Activated naive CD8-positive, alpha-beta T cell treated with anti-CD3 and anti-CD28 coated beads, Interleukin-2, amount 50 U/mL, for 16 hours (primary cell): ENCODE data around the gene ZNF799.
A peak's percentile ranks its signal among the peaks of the same experiment; 100 is the strongest.
"Not testable (repeated sequence)": the region's sequence is repeated elsewhere in the genome, so short reads cannot be mapped to it uniquely, and the experiment has no call there.

Experiments used
- DNase-seq: peaks from one replicate; pipeline ENCODE4 v3.0.0-alpha.2; 2020; ENCODE audit warnings: low read depth, low spot score

The ZNF799 gene

DNA sequence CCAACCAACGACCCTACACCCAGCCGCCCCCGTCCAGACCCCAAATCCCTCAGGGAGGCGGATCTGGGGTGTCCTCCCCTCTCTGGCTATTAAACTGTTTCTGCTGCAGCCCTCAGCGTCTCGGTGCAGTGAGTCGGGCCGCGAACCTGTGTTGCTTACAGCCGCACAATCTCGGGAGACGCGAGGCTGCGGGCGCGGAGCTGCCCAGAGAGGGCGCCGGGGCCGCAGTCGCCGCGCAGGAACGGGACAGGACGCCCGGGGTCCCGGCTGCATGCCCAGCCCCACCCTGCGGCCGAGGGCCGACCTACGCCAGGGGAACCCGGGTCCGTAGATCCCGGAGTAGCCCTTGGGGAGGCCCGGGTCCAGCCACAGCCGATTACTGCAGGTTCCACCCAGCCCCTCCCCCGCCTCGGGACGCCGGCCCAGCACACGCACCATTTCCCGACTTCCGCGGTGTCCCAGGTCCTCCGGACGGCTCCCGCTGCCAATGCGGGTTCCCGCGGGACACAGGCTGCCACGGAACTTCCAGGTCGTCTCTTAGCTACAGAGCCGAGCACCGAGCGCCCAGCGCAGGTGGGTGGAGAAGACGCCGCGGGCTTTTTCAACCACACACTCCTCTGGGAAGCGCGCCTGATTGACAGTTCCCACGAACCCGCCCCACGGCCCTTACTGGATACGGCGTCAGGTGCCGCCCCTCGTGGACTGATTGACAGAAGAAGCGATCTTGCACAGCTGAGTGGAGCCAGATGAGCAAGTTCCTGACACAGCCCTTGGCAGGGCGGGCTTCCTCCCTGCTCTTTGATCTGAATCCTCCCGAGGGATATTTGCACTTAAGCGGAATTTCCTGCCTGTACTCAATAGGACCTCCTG is at the start of gene ZNF799:
Gene ZNF799, minus strand, starts transcription at position 639 of the 870 bp plus-strand sequence. Its CDS starts 201 bp downstream, at position 438.
- DNase-seq, result peak; percentile 65

GRCh38 chr19:12450844-12451243 is 49.8 kb upstream of the ZNF799 start:
- DNase-seq, result no peak

- DNase-seq, result no peak
Observed at GRCh38 chr19:12448808-12449207, 47.7 kb upstream of the ZNF799 start.

DNA sequence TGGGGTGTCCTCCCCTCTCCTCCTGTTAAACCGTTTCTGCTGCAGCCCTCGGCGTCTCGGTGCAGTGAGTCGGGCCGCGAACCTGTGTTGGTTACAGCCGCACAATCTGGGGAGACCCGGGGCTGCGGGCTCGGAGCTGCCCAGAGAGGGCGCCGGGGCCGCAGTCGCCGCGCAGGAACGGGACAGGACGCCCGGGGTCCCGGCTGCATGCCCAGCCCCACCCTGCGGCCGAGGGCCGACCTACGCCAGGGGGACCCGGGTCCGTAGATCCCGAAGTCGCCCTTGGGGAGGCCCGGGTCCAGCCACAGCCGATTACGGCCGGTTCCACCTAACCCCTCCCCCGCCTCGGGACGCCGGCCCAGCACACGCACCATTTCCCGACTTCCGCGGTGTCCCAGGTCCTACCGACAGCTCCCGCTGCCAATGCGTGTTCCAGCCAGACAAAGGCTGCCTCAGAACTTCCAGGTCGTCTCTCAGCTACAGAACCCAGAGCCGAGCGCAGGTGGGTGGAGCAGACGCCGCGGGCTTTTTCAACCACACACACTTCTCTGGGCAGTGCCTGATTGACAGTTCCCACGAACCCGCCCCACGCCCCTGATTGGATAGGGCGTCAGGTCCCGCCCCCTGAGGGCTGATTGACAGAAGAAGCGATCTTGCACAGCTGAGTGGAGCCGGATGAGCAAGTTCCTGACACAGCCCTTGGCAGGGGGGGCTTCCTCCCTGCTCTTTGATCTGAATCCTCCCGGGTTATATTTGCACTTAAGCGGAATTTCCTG is 39.7 kb upstream of the ZNF799 start, which contains the start of gene ZNF443:
Gene ZNF443, minus strand, starts transcription at position 481 of the 776 bp plus-strand sequence. Its CDS starts 107 bp downstream, at position 374.
- peak; percentile 98 for DNase-seq

DNA sequence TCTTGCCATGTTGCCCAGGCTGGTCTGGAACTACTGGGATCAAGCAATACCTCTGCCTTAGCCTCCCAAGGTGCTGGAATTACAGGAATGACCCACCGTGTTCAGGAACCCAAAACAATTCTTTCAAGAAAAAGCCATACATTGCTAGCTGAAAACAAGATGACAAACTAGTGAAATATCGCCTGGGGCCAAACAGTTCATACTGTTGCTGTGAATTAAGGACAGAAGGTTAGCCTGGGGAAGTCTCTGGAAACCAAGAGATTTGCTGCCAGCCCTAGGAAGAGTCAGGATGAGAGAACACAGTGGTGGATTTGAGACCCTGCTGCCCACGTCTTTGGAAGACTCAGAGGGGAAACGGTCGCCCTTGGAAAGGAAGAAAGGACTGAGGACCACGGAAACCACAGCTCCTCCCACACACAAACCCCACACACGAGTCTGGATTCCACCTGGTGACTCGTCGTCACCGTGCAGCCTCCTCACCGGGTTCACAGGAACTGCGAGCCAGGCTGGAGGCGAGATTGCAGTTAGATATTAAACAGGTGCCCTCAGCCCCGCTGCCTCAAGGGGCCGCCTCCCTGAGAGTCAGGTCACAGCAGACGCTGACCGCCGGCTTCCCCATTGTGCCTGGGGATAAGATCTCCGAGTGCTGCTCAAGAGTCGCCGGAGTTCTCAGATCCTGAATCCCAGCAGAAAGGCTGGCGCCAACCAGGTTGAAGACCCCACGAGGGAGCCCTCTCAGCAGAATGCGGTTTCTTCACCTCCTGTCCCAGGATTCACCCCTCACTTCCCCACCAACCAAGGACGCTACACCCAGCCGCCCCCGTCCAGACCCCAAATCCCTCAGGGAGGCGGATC is 38.8 kb upstream of the ZNF799 start:
- DNase-seq, result peak; percentile 14

GRCh38 chr19:12430726-12431299 is 29.7 kb upstream of the ZNF799 start:
- DNase-seq, result not testable (repeated sequence)

- DNase-seq, result no peak
Observed at GRCh38 chr19:12425888-12426274, 24.8 kb upstream of the ZNF799 start.

- DNase-seq, result no peak
Observed at GRCh38 chr19:12425236-12425887, 24.3 kb upstream of the ZNF799 start.

DNA sequence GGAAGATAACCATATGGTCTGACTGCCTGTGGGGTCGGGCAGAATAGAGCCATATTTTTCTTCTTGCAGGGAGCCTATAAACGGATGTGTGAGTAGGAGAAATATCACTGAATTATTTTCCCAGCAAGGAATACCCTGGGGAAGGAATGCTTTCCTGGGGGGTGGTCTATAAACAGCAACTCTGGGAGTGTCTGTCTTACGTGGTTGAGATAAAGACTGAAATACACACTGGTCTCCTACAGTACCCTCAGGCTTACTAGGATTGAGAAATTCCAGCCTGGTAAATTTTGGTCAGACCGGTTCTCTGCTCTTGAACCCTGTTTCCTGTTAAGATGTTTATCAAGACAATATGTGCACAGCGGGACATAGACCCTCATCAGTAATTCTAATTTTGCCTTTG is 16.2 kb upstream of the ZNF799 start:
- DNase-seq, result not testable (repeated sequence)

GRCh38 chr19:12411893-12412292 is 10.8 kb upstream of the ZNF799 start:
- no peak for DNase-seq

GRCh38 chr19:12399901-12400632 is 1.0 kb downstream of the ZNF799 start:
- DNase-seq, result not testable (repeated sequence)

- not testable (repeated sequence) for DNase-seq
Observed at GRCh38 chr19:12391148-12391547, 9.9 kb downstream of the ZNF799 start.

DNA sequence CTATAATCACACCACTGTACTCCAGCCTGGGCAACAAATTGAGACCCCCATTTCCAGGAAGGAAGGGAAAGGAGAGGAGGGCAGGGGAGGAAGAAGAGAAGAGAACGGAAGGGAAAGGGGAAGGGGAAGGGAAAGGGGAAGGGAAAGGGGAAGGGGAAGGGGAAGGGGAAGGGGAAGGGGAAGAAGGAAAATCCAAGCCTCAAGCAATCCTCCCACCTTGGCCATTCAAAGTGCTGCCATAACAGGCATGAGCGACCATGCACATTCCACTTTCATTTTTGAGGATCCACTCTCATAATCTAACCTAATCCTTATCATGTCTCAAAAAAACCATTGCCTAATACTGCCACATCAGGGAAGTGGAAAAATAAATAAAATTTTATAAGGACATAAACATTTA is 14.7 kb downstream of the ZNF799 start:
- DNase-seq, result not testable (repeated sequence)

- no peak for DNase-seq
Observed at GRCh38 chr19:12380444-12380737, 20.7 kb downstream of the ZNF799 start.

GRCh38 chr19:12379732-12380443 is 21.2 kb downstream of the ZNF799 start:
- DNase-seq, result no peak

DNA sequence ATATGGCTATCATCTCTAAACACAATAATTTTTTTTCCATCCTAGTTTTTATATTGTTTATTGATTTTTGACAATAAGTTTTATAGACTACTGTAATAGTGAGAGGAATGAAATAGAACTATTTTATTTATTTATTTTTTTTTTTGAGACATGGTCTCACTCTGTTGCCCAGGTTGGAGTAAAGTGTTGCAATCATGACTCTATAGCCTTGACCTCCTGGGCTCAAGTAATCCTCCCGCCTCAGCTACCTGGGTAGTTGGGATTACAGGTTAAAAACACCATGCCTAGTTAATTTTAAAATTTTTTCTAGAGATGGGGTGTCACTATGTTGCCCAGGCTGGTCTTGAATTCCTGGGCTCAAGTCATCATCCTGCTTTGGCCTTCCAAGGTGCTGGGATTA is 27.0 kb downstream of the ZNF799 start:
- no peak for DNase-seq

- peak; percentile 77 for DNase-seq
Observed at GRCh38 chr19:12365236-12366162, 35.6 kb downstream of the ZNF799 start, which contains the start of gene ZNF442. ZNF442 (minus strand) TSS chr19:12365683; CDS start chr19:12363631, 2,052 bp downstream.
